H1 (cell line): ENCODE results near the gene APOBEC3F.

ENCODE experiments used
- ATF2 ChIP-seq: IDR thresholded peaks from 2 replicates; pipeline ENCODE4 v1.6.1; 2012; ENCODE audit warnings: low read length, inconsistent platforms
- CTCF ChIP-seq, 3 experiments: IDR thresholded peaks; 1 replicate in 2 of 3; 2 replicates in 1 of 3; pipeline versions ENCODE4 v1.5.1 to v1.6.1; 2011; ENCODE audit warnings: low read length in 3 of 3, mild to moderate bottlenecking in 3 of 3, inconsistent platforms in 2 of 3, low read depth in 1 of 3, moderate library complexity in 1 of 3; ENCODE audit not compliant: insufficient read depth in 1 of 3; ENCODE audit errors: control extremely low read depth in 1 of 3
- EZH2 ChIP-seq: fragments of 200-600 bp; sonication (generic); IDR thresholded peaks from 2 replicates; pipeline ENCODE4 v1.7.1; 2012; ENCODE audit warnings: low read depth, mild to moderate bottlenecking, moderate library complexity, low read length, inconsistent platforms; ENCODE audit not compliant: severe bottlenecking
- HDAC2 ChIP-seq, 2 experiments: fragments of 300-600 bp in 1 of 2; sonication (generic) in 1 of 2; IDR thresholded peaks; 2 replicates each; pipeline ENCODE4 v1.6.1; 2011 to 2012; ENCODE audit warnings: low read depth in 2 of 2, low read length in 2 of 2, mild to moderate bottlenecking in 2 of 2, moderate library complexity in 2 of 2, borderline replicate concordance in 1 of 2, inconsistent platforms in 1 of 2
- MAX ChIP-seq: IDR thresholded peaks from 2 replicates; pipeline ENCODE4 v1.6.1; 2012; ENCODE audit warnings: inconsistent platforms
- POLR2A ChIP-seq, 2 experiments: IDR thresholded peaks; 1 replicate in 1 of 2; 2 replicates in 1 of 2; pipeline ENCODE4 v1.6.1; 2011; ENCODE audit warnings: low read depth in 2 of 2, low read length in 2 of 2, mild to moderate bottlenecking in 2 of 2; ENCODE audit errors: control extremely low read depth in 1 of 2
- POLR2AphosphoS5 ChIP-seq: IDR thresholded peaks from 2 replicates; pipeline ENCODE4 v1.6.1; 2011; ENCODE audit warnings: low read depth, low read length
- TF ChIP-seq, protein P1 (sequence below): fragments of 300-600 bp; sonication (generic); IDR thresholded peaks from 2 replicates; pipeline ENCODE4 v1.7.1; 2012; ENCODE audit warnings: low read length, moderate library complexity, mild to moderate bottlenecking, inconsistent platforms; ENCODE audit not compliant: insufficient replicate concordance

- no peak for TF ChIP-seq CTCF (IDR thresholded peaks at IDR 0.05; ENCODE audit: control extremely low read depth in 1 of 3, insufficient read depth in 1 of 3, low read depth in 1 of 3, low read length in 3 of 3)
- no peak for TF ChIP-seq POLR2AphosphoS5
- TF ChIP-seq POLR2A (IDR thresholded peaks at IDR 0.05; ENCODE audit: control extremely low read depth in 1 of 2, low read depth in 2 of 2, low read length in 2 of 2), result no peak
- TF ChIP-seq EZH2, result no peak
- TF ChIP-seq HDAC2 (IDR thresholded peaks at IDR 0.05; ENCODE audit: borderline replicate concordance in 1 of 2, low read depth in 2 of 2, low read length in 2 of 2), result no peak
- no peak for TF ChIP-seq MAX
- TF ChIP-seq, protein P1, sequence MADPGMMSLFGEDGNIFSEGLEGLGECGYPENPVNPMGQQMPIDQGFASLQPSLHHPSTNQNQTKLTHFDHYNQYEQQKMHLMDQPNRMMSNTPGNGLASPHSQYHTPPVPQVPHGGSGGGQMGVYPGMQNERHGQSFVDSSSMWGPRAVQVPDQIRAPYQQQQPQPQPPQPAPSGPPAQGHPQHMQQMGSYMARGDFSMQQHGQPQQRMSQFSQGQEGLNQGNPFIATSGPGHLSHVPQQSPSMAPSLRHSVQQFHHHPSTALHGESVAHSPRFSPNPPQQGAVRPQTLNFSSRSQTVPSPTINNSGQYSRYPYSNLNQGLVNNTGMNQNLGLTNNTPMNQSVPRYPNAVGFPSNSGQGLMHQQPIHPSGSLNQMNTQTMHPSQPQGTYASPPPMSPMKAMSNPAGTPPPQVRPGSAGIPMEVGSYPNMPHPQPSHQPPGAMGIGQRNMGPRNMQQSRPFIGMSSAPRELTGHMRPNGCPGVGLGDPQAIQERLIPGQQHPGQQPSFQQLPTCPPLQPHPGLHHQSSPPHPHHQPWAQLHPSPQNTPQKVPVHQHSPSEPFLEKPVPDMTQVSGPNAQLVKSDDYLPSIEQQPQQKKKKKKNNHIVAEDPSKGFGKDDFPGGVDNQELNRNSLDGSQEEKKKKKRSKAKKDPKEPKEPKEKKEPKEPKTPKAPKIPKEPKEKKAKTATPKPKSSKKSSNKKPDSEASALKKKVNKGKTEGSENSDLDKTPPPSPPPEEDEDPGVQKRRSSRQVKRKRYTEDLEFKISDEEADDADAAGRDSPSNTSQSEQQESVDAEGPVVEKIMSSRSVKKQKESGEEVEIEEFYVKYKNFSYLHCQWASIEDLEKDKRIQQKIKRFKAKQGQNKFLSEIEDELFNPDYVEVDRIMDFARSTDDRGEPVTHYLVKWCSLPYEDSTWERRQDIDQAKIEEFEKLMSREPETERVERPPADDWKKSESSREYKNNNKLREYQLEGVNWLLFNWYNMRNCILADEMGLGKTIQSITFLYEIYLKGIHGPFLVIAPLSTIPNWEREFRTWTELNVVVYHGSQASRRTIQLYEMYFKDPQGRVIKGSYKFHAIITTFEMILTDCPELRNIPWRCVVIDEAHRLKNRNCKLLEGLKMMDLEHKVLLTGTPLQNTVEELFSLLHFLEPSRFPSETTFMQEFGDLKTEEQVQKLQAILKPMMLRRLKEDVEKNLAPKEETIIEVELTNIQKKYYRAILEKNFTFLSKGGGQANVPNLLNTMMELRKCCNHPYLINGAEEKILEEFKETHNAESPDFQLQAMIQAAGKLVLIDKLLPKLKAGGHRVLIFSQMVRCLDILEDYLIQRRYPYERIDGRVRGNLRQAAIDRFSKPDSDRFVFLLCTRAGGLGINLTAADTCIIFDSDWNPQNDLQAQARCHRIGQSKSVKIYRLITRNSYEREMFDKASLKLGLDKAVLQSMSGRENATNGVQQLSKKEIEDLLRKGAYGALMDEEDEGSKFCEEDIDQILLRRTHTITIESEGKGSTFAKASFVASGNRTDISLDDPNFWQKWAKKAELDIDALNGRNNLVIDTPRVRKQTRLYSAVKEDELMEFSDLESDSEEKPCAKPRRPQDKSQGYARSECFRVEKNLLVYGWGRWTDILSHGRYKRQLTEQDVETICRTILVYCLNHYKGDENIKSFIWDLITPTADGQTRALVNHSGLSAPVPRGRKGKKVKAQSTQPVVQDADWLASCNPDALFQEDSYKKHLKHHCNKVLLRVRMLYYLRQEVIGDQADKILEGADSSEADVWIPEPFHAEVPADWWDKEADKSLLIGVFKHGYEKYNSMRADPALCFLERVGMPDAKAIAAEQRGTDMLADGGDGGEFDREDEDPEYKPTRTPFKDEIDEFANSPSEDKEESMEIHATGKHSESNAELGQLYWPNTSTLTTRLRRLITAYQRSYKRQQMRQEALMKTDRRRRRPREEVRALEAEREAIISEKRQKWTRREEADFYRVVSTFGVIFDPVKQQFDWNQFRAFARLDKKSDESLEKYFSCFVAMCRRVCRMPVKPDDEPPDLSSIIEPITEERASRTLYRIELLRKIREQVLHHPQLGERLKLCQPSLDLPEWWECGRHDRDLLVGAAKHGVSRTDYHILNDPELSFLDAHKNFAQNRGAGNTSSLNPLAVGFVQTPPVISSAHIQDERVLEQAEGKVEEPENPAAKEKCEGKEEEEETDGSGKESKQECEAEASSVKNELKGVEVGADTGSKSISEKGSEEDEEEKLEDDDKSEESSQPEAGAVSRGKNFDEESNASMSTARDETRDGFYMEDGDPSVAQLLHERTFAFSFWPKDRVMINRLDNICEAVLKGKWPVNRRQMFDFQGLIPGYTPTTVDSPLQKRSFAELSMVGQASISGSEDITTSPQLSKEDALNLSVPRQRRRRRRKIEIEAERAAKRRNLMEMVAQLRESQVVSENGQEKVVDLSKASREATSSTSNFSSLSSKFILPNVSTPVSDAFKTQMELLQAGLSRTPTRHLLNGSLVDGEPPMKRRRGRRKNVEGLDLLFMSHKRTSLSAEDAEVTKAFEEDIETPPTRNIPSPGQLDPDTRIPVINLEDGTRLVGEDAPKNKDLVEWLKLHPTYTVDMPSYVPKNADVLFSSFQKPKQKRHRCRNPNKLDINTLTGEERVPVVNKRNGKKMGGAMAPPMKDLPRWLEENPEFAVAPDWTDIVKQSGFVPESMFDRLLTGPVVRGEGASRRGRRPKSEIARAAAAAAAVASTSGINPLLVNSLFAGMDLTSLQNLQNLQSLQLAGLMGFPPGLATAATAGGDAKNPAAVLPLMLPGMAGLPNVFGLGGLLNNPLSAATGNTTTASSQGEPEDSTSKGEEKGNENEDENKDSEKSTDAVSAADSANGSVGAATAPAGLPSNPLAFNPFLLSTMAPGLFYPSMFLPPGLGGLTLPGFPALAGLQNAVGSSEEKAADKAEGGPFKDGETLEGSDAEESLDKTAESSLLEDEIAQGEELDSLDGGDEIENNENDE, result no peak
- no peak for TF ChIP-seq ATF2
These were observed 11.4 kb upstream of the APOBEC3F start for GRCh38 chr22:39029227-39029626.
